SK-N-SH (cell line): ENCODE measurements around the gene GSC2. TPM values are rescaled to one million over a fixed set of nuclear protein-coding genes. Genes with fewer than 3 reads are reported as not detected.

Source experiments
- CTCF ChIA-PET: fragments of 300-600, 350-600 bp; formaldehyde crosslinking; extraction: SDS; loops from one replicate; lab custom pipeline; 2021; lab: Yijun Ruan, JAX
- POLR2A ChIA-PET: fragments of 350-600 bp; sonication (Branson Sonifier 250); formaldehyde crosslinking; extraction: SDS; loops from one replicate; lab custom pipeline; 2020; ENCODE audit warnings: antibody characterized with exemption, inconsistent platforms; lab: Yijun Ruan, JAX
- DNase-seq: peaks from one replicate; pipeline ENCODE4 v3.0.0; 2012
- H2AFZ ChIP-seq: fragments of 200-600 bp; sonication (generic); 2 replicates; pipeline ENCODE4 v1.8.1; 2016; ENCODE audit warnings: antibody characterized with exemption, mild to moderate bottlenecking, low read depth
- H3F3A ChIP-seq: fragments of 200-600 bp; sonication (generic); replicated peaks from 2 replicates; pipeline ENCODE3; 2016; ENCODE audit warnings: antibody characterized with exemption, mild to moderate bottlenecking; ENCODE audit not compliant: insufficient read depth
- H3K27ac ChIP-seq, 2 experiments: fragments of 200-500 bp in 1 of 2; fragments of 200-600 bp in 1 of 2; sonication (Bioruptor generic) in 1 of 2; sonication (generic), shearing (Covaris generic) in 1 of 2; 2 replicates each; pipeline versions ENCODE4 v1.5.1 to v1.6.1; 2014 to 2016; ENCODE audit warnings: low read depth in 2 of 2, inconsistent platforms in 1 of 2, low read length in 1 of 2, mild to moderate bottlenecking in 1 of 2, mixed read lengths in 1 of 2
- H3K27me3 ChIP-seq: fragments of 200-600 bp; sonication (generic), shearing (Covaris generic); 2 replicates; pipeline ENCODE4 v1.6.1; 2016; ENCODE audit warnings: mixed run types; ENCODE audit not compliant: insufficient read depth
- H3K36me3 ChIP-seq, 2 experiments: fragments of 200-500 bp in 1 of 2; fragments of 200-600 bp in 1 of 2; sonication (Bioruptor generic) in 1 of 2; sonication (generic) in 1 of 2; replicated peaks in 1 of 2; 2 replicates each; pipeline versions ENCODE3 to v1.5.1; 2014 to 2016; ENCODE audit warnings: low read length in 1 of 2, mild to moderate bottlenecking in 1 of 2; ENCODE audit not compliant: insufficient read depth in 2 of 2, control insufficient read depth in 1 of 2
- H3K4me1 ChIP-seq, 2 experiments: fragments of 200-500 bp in 1 of 2; fragments of 200-600 bp in 1 of 2; sonication (Bioruptor generic) in 1 of 2; sonication (generic), shearing (Covaris generic) in 1 of 2; 2 replicates each; pipeline versions ENCODE4 v1.5.1 to v1.6.1; 2014 to 2016; ENCODE audit warnings: low read depth in 1 of 2, low read length in 1 of 2, mixed run types in 1 of 2; ENCODE audit not compliant: insufficient read depth in 2 of 2, control insufficient read depth in 1 of 2
- H3K4me2 ChIP-seq: fragments of 200-600 bp; sonication (generic), shearing (Covaris generic); 2 replicates; pipeline ENCODE4 v1.6.1; 2017; ENCODE audit warnings: mixed run types
- H3K4me3 ChIP-seq, 2 experiments: fragments of 200-500 bp in 1 of 2; fragments of 200-600 bp in 1 of 2; sonication (Bioruptor generic) in 1 of 2; sonication (generic), shearing (Covaris generic) in 1 of 2; 2 replicates each; pipeline versions ENCODE4 v1.5.1 to v1.8.1; 2014 to 2016; ENCODE audit warnings: low read depth in 2 of 2, inconsistent platforms in 1 of 2, low read length in 1 of 2, mild to moderate bottlenecking in 1 of 2, mixed read lengths in 1 of 2, moderate library complexity in 1 of 2
- H3K79me2 ChIP-seq: fragments of 200-600 bp; sonication (generic); 2 replicates; pipeline ENCODE4 v1.8.1; 2017; ENCODE audit warnings: mild to moderate bottlenecking; ENCODE audit not compliant: insufficient read depth
- H3K9ac ChIP-seq: fragments of 200-600 bp; sonication (generic); 2 replicates; pipeline ENCODE4 v1.6.1; 2017; ENCODE audit warnings: mixed run types
- H3K9me2 ChIP-seq: fragments of 200-600 bp; sonication (generic); 2 replicates; pipeline ENCODE4 v1.6.1; 2017; ENCODE audit warnings: mixed run types
- H3K9me3 ChIP-seq: fragments of 200-600 bp; sonication (generic); 2 replicates; pipeline ENCODE4 v1.6.1; 2017; ENCODE audit warnings: mixed run types, mild to moderate bottlenecking, moderate library complexity
- H4K20me1 ChIP-seq: fragments of 200-600 bp; sonication (generic); 2 replicates; pipeline ENCODE4 v1.6.1; 2017; ENCODE audit warnings: mild to moderate bottlenecking, mixed run types; ENCODE audit not compliant: insufficient read depth
- ELF1 ChIP-seq: IDR thresholded peaks from 2 replicates; pipeline ENCODE4 v1.4.0; 2012
- EZH2phosphoT487 ChIP-seq: fragments of 200-600 bp; sonication (generic); IDR thresholded peaks from 2 replicates; pipeline ENCODE4 v1.6.1; 2017; ENCODE audit warnings: low read depth, mixed run types, mild to moderate bottlenecking, antibody characterized with exemption, moderate library complexity, borderline replicate concordance
- FOXJ3 ChIP-seq: sonication (generic); formaldehyde crosslinking; IDR thresholded peaks from 2 replicates; pipeline ENCODE4 v1.5.1; 2020; ENCODE audit warnings: mild to moderate bottlenecking, missing genetic modification reagents
- FOXM1 ChIP-seq: IDR thresholded peaks from 2 replicates; pipeline ENCODE4 v1.4.0; 2012; ENCODE audit warnings: low read depth, mild to moderate bottlenecking
- GATA2 ChIP-seq: sonication (generic); formaldehyde crosslinking; IDR thresholded peaks from 2 replicates; pipeline ENCODE4 v1.5.0; 2020; ENCODE audit warnings: mild to moderate bottlenecking, missing genetic modification reagents
- MXI1 ChIP-seq: IDR thresholded peaks from 2 replicates; pipeline ENCODE4 v1.6.1; 2012; ENCODE audit warnings: mild to moderate bottlenecking, low read depth, low read length, improper control_type of control experiment
- RAD21 ChIP-seq: IDR thresholded peaks from 2 replicates; pipeline ENCODE4 v1.6.1; 2012; ENCODE audit warnings: mild to moderate bottlenecking, low read length
- RCOR1 ChIP-seq: fragments of 150-350 bp; IDR thresholded peaks from 2 replicates; pipeline ENCODE4 v1.6.1; 2017; ENCODE audit warnings: antibody characterized with exemption, low read length
- REST ChIP-seq: IDR thresholded peaks from 2 replicates; pipeline ENCODE4 v1.6.1; 2012; ENCODE audit warnings: mild to moderate bottlenecking, low read depth, low read length, moderate library complexity
- RFX5 ChIP-seq: IDR thresholded peaks from 2 replicates; pipeline ENCODE4 v1.6.1; 2012; ENCODE audit warnings: mild to moderate bottlenecking, improper control_type of control experiment, low read length
- SMC3 ChIP-seq: IDR thresholded peaks from 2 replicates; pipeline ENCODE4 v1.6.1; 2012; ENCODE audit warnings: low read depth, low read length, improper control_type of control experiment
- TAF1 ChIP-seq: IDR thresholded peaks from 2 replicates; pipeline ENCODE4 v1.6.1; 2012; ENCODE audit warnings: low read depth, mild to moderate bottlenecking, low read length, moderate library complexity, borderline replicate concordance
- TCF12 ChIP-seq: IDR thresholded peaks from 2 replicates; pipeline ENCODE4 v1.4.0; 2012
- TEAD4 ChIP-seq: IDR thresholded peaks from 2 replicates; pipeline ENCODE4 v1.4.0; 2012; ENCODE audit warnings: mild to moderate bottlenecking, borderline replicate concordance; ENCODE audit not compliant: insufficient read depth
- USF2 ChIP-seq: fragments of 150-350 bp; IDR thresholded peaks from 2 replicates; pipeline ENCODE4 v1.6.1; 2017; ENCODE audit warnings: antibody characterized with exemption, low read length, low read depth, borderline replicate concordance
- ZBTB33 ChIP-seq: IDR thresholded peaks from 2 replicates; pipeline ENCODE4 v1.4.0; 2012; ENCODE audit warnings: low read depth, borderline replicate concordance
- WGBS: methylation state at CpG from one replicate; pipeline ENCODE4 v1.1.6; 2017; ENCODE audit warnings: low lambda C conversion rate; 5-methylcytosine and 5-hydroxymethylcytosine counted together
- polyA plus RNA-seq, 3 experiments: library from polyadenylated mRNA; depleted of rRNA; stranded (reverse); fragments of >200 nt; gene quantifications; 2 replicates each; pipeline ENCODE4 v1.2.3, GENCODE V29; 2012
- TF ChIP-seq, protein P1 (sequence below): fragments of 200-600 bp; sonication (generic); IDR thresholded peaks from 2 replicates; pipeline ENCODE4 v1.6.1; 2017; ENCODE audit warnings: antibody characterized with exemption, mild to moderate bottlenecking, moderate library complexity
- TF ChIP-seq, protein P2 (sequence below): IDR thresholded peaks from 2 replicates; pipeline ENCODE4 v1.4.0; 2012; ENCODE audit warnings: low read depth
- TF ChIP-seq, protein P3 (sequence below): IDR thresholded peaks from 2 replicates; pipeline ENCODE4; 2012

Gene GSC2
- polyA plus RNA-seq, 1 of the 3 experiments (the other 2 are of a cell fraction) = not detected

DNA sequence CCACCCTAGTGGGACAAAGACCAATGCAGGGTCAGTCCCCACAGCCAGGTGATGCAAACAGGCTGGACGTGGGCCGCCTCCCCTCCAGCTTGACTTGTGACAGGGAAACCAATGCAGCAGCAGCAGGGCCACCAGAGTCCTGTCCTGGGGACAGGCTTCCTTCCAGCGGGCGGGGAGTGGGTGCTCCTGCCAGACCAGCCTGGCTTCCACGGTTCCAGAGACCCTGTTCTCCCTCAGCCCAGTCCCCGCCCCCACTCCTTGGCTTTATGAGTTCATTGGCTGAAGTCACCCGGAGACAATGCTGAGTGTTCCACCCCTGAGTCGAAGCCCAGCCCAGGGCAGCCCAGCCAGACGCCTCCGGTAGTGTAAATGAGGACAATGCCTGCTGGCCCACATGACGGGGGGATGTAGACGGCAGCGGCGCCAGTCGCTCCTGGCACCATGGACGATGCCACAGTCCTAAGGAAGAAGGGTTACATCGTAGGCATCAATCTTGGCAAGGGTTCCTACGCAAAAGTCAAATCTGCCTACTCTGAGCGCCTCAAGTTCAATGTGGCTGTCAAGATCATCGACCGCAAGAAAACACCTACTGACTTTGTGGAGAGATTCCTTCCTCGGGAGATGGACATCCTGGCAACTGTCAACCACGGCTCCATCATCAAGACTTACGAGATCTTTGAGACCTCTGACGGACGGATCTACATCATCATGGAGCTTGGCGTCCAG lies 19.0 kb downstream of the GSC2 start, which contains the start of gene TSSK2 (continued):
- no peak for TF ChIP-seq SMC3
- TF ChIP-seq, all 33 proteins: peak for 0

GRCh38 chr22:19129871-19130270 lies 20.2 kb downstream of the GSC2 start:
- 61% methylated on average over 8 of the region's 8 CpGs for WGBS
- Histone ChIP-seq H3K4me2 (no peak overlapping the region), H3K9me3 (no peaks in the 10 kb centered on the region), H3K36me3 (peaks cover 4 to 22% of the 10 kb centered on the region in 2 experiments), H3K4me3 (no peak overlapping the region), H3F3A (no peaks in the 10 kb centered on the region), H2AFZ (no peak overlapping the region), H3K9me2 (no peaks in the 10 kb centered on the region), H3K4me1 (no peaks in the 10 kb centered on the region), H4K20me1 (no peaks in the 10 kb centered on the region), H3K27me3 (no peaks in the 10 kb centered on the region), H3K9ac (no peak overlapping the region), H3K79me2 (no peaks in the 10 kb centered on the region), H3K27ac (no peak overlapping the region)
- no peak for DNase-seq
- TF ChIP-seq USF2 = no peak
- TF ChIP-seq TAF1 = no peak
- TF ChIP-seq RCOR1 = no peak
- no peak for TF ChIP-seq RAD21
- no peak for TF ChIP-seq GATA2 (CRISPR knock-in tag)
- TF ChIP-seq, protein P1, sequence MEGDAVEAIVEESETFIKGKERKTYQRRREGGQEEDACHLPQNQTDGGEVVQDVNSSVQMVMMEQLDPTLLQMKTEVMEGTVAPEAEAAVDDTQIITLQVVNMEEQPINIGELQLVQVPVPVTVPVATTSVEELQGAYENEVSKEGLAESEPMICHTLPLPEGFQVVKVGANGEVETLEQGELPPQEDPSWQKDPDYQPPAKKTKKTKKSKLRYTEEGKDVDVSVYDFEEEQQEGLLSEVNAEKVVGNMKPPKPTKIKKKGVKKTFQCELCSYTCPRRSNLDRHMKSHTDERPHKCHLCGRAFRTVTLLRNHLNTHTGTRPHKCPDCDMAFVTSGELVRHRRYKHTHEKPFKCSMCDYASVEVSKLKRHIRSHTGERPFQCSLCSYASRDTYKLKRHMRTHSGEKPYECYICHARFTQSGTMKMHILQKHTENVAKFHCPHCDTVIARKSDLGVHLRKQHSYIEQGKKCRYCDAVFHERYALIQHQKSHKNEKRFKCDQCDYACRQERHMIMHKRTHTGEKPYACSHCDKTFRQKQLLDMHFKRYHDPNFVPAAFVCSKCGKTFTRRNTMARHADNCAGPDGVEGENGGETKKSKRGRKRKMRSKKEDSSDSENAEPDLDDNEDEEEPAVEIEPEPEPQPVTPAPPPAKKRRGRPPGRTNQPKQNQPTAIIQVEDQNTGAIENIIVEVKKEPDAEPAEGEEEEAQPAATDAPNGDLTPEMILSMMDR = no peak
- TF ChIP-seq, protein P2, sequence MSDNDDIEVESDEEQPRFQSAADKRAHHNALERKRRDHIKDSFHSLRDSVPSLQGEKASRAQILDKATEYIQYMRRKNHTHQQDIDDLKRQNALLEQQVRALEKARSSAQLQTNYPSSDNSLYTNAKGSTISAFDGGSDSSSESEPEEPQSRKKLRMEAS = no peak
- no peak for TF ChIP-seq ZBTB33
- TF ChIP-seq FOXM1 = no peak
- TF ChIP-seq REST = no peak
- no peak for TF ChIP-seq RFX5
- TF ChIP-seq EZH2phosphoT487 = no peak
- no peak for TF ChIP-seq ELF1
- no peak for TF ChIP-seq TEAD4
- no peak for TF ChIP-seq MXI1
- TF ChIP-seq, protein P3, sequence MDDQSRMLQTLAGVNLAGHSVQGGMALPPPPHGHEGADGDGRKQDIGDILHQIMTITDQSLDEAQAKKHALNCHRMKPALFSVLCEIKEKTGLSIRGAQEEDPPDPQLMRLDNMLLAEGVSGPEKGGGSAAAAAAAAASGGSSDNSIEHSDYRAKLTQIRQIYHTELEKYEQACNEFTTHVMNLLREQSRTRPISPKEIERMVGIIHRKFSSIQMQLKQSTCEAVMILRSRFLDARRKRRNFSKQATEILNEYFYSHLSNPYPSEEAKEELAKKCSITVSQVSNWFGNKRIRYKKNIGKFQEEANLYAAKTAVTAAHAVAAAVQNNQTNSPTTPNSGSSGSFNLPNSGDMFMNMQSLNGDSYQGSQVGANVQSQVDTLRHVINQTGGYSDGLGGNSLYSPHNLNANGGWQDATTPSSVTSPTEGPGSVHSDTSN = no peak
- TF ChIP-seq TCF12 = no peak
- TF ChIP-seq FOXJ3 (CRISPR knock-in tag) = no peak
- ChIA-PET POLR2A (no interaction called here), CTCF (interaction anchor here (1.2 kb wide), 1 partner anchor 14 kb away, joined by 5 read pairs; the partner anchor contains the start of gene ESS2)
